Neural progenitor cell (in vitro differentiated cells): ENCODE data around the gene PTX3. TPM values are rescaled to one million over a fixed set of nuclear protein-coding genes. Genes with fewer than 3 reads are reported as not detected.
A peak's percentile ranks its signal among the peaks of the same experiment; 100 is the strongest.

Experiments
- DNase-seq: peaks from one replicate; pipeline ENCODE4 v3.0.0-alpha.2; 2016; ENCODE audit warnings: low spot score
- H2AFZ ChIP-seq: fragments of 200-600 bp; sonication (generic); replicated peaks from 2 replicates; pipeline ENCODE4 v1.6.1; 2016; ENCODE audit warnings: antibody characterized with exemption
- H3F3A ChIP-seq: fragments of 200-600 bp; sonication (generic); 2 replicates; pipeline ENCODE4 v1.6.1; 2016; ENCODE audit warnings: antibody characterized with exemption, low read depth
- H3K27ac ChIP-seq: fragments of 200-600 bp; sonication (generic); 2 replicates; pipeline ENCODE4 v1.5.1; 2016; ENCODE audit warnings: mild to moderate bottlenecking
- H3K27me3 ChIP-seq: fragments of 200-600 bp; sonication (generic); 2 replicates; pipeline ENCODE4 v1.6.1; 2016; ENCODE audit warnings: mild to moderate bottlenecking, moderate library complexity
- H3K36me3 ChIP-seq: fragments of 200-600 bp; sonication (generic); 2 replicates; pipeline ENCODE4 v1.5.1; 2016
- H3K4me1 ChIP-seq: fragments of 200-600 bp; sonication (generic); 2 replicates; pipeline ENCODE4 v1.6.1; 2016; ENCODE audit warnings: mixed run types
- H3K4me2 ChIP-seq: fragments of 200-600 bp; sonication (generic); 2 replicates; pipeline ENCODE4 v1.6.1; 2016
- H3K4me3 ChIP-seq: fragments of 200-600 bp; sonication (generic); 2 replicates; pipeline ENCODE4 v1.5.1; 2016
- H3K79me2 ChIP-seq: fragments of 200-600 bp; sonication (generic); 2 replicates; pipeline ENCODE4 v1.6.1; 2016; ENCODE audit warnings: low read depth
- H3K9ac ChIP-seq: fragments of 200-600 bp; sonication (generic); 2 replicates; pipeline ENCODE4 v1.6.1; 2016
- H3K9me3 ChIP-seq: fragments of 200-600 bp; sonication (generic); 2 replicates; pipeline ENCODE4 v1.5.1; 2016; ENCODE audit warnings: low read depth
- H4K20me1 ChIP-seq: fragments of 200-600 bp; sonication (generic); 2 replicates; pipeline ENCODE4 v1.6.1; 2016; ENCODE audit warnings: low read depth
- H3K27ac Mint-ChIP-seq: 3 replicates; pipeline ENCODE4 v1.8.0; 2021; ENCODE audit warnings: mixed read lengths
- H3K27me3 Mint-ChIP-seq: 2 replicates; pipeline ENCODE4 v1.8.0; 2022; ENCODE audit warnings: low read depth, mild to moderate bottlenecking, inconsistent platforms, moderate library complexity, mixed read lengths; ENCODE audit not compliant: insufficient read depth
- H3K36me3 Mint-ChIP-seq: 3 replicates; pipeline ENCODE4 v1.8.0; 2021; ENCODE audit warnings: mixed read lengths
- H3K4me1 Mint-ChIP-seq: 3 replicates; pipeline ENCODE4 v1.8.0; 2021; ENCODE audit warnings: mixed read lengths
- H3K4me3 Mint-ChIP-seq: 3 replicates; pipeline ENCODE4 v1.8.0; 2021; ENCODE audit warnings: mild to moderate bottlenecking, moderate library complexity, mixed read lengths
- H3K9me3 Mint-ChIP-seq: 3 replicates; pipeline ENCODE4 v1.8.0; 2020; ENCODE audit warnings: mixed read lengths
- CTCF ChIP-seq: fragments of 200-600 bp; sonication (generic); IDR thresholded peaks from 2 replicates; pipeline ENCODE4 v1.5.1; 2017; ENCODE audit warnings: antibody characterized with exemption, mild to moderate bottlenecking
- EZH2 ChIP-seq: fragments of 200-600 bp; sonication (generic); IDR thresholded peaks from 2 replicates; pipeline ENCODE4 v1.6.1; 2017; ENCODE audit warnings: antibody characterized with exemption, mild to moderate bottlenecking, moderate library complexity
- EZH2phosphoT487 ChIP-seq: fragments of 200-600 bp; sonication (generic); IDR thresholded peaks from 2 replicates; pipeline ENCODE4 v1.6.1; 2017; ENCODE audit warnings: antibody characterized with exemption
- total RNA-seq: library from RNA; depleted of rRNA; stranded (reverse); fragments of >200 nt; gene quantifications from 2 replicates; pipeline ENCODE4 v1.2.3, GENCODE V29; 2015; ENCODE audit warnings: low replicate concordance

PTX3 gene
- total RNA-seq, 1 donor from 2014 or later: 9.0 TPM

GRCh38 chr3:157428853-157429252, 7.8 kb upstream of the PTX3 start:
- DNase-seq: no peak
- Histone ChIP-seq H2AFZ (no peak overlapping the region), H3K27ac (no peak overlapping the region), H3K9ac (no peak overlapping the region), H3K79me2 (no peaks in the 10 kb centered on the region), H4K20me1 (no peaks in the 10 kb centered on the region), H3K9me3 (no peaks in the 10 kb centered on the region), H3K36me3 (no peaks in the 10 kb centered on the region), H3F3A (no peaks in the 10 kb centered on the region), H3K27me3 (no peaks in the 10 kb centered on the region), H3K4me3 (no peak overlapping the region), H3K4me1 (peaks cover 6% of the 10 kb centered on the region), H3K4me2 (no peak overlapping the region)
- no peak for TF ChIP-seq EZH2phosphoT487
- no peak for TF ChIP-seq CTCF
- TF ChIP-seq EZH2: no peak
- Mint-ChIP-seq H3K36me3 (peaks cover 20% of the 10 kb centered on the region), H3K27ac (no peak overlapping the region), H3K4me3 (no peak overlapping the region), H3K27me3 (no peaks in the 10 kb centered on the region), H3K9me3 (peaks cover 11% of the 10 kb centered on the region), H3K4me1 (peaks cover 9% of the 10 kb centered on the region)

- H4K20me1 ChIP-seq: no peaks in the 10 kb centered on the region
- no peak for DNase-seq
- H3K27me3 ChIP-seq: no peaks in the 10 kb centered on the region
- no peak overlapping the region for H3K27ac ChIP-seq
- no peaks in the 10 kb centered on the region for H3K36me3 ChIP-seq
- H3K36me3 Mint-ChIP-seq: peaks cover 12% of the 10 kb centered on the region
- H3K79me2 ChIP-seq: no peaks in the 10 kb centered on the region
- no peak overlapping the region for H3K4me3 ChIP-seq
- H3K4me3 Mint-ChIP-seq: no peak overlapping the region
- TF ChIP-seq EZH2phosphoT487 (no peak), CTCF (no peak), EZH2 (no peak)
- peaks cover 6% of the 10 kb centered on the region for H3K4me1 ChIP-seq
- H3K9ac ChIP-seq: no peak overlapping the region
- H3K9me3 Mint-ChIP-seq: peaks cover 6% of the 10 kb centered on the region
- no peaks in the 10 kb centered on the region for H3F3A ChIP-seq
- no peak overlapping the region for H3K4me2 ChIP-seq
- no peaks in the 10 kb centered on the region for H3K27me3 Mint-ChIP-seq
- peaks cover 3% of the 10 kb centered on the region for H3K9me3 ChIP-seq
- H3K27ac Mint-ChIP-seq: no peak overlapping the region
- H3K4me1 Mint-ChIP-seq: peaks cover 9% of the 10 kb centered on the region
- no peak overlapping the region for H2AFZ ChIP-seq
Observed at GRCh38 chr3:157429708-157430107, 6.9 kb upstream of the PTX3 start.

- H3F3A ChIP-seq: peaks cover 24% of the 10 kb centered on the region
- H2AFZ ChIP-seq: peak overlapping the region; percentile 82
- H3K4me3 ChIP-seq: peak overlapping the region; percentile 61
- peaks cover 34% of the 10 kb centered on the region for H3K36me3 Mint-ChIP-seq
- DNase-seq: peak; percentile 71
- H3K27me3 Mint-ChIP-seq: peaks cover 2% of the 10 kb centered on the region
- peaks cover 14% of the 10 kb centered on the region for H3K4me1 ChIP-seq
- H3K9ac ChIP-seq: no peak overlapping the region
- peak overlapping the region; percentile 91 for H3K4me2 ChIP-seq
- H3K4me3 Mint-ChIP-seq: peak overlapping the region; percentile 94
- H3K27ac Mint-ChIP-seq: peak overlapping the region; percentile 93
- no peaks in the 10 kb centered on the region for H3K27me3 ChIP-seq
- peak overlapping the region; percentile 78 for H3K27ac ChIP-seq
- H3K9me3 Mint-ChIP-seq: peaks cover 6% of the 10 kb centered on the region
- H3K36me3 ChIP-seq: no peaks in the 10 kb centered on the region
- H3K4me1 Mint-ChIP-seq: peaks cover 39% of the 10 kb centered on the region
- TF ChIP-seq EZH2phosphoT487 (no peak), EZH2 (no peak), CTCF (no peak)
- no peaks in the 10 kb centered on the region for H4K20me1 ChIP-seq
- peaks cover 3% of the 10 kb centered on the region for H3K9me3 ChIP-seq
- H3K79me2 ChIP-seq: no peaks in the 10 kb centered on the region
Observed at GRCh38 chr3:157438194-157438730, 1.6 kb downstream of the PTX3 start.
